Skin epidermis (tissue), 12 donors: ENCODE measurements around the gene CEP112.
"Not testable (repeated sequence)": the region's sequence is repeated elsewhere in the genome, so short reads cannot be mapped to it uniquely, and the experiment has no call there.

Experiments used
- H3K27ac ChIP-seq, 21 experiments: fragments of 200-600 bp; sonication (generic) in 11 of 21; one replicate each; pipeline ENCODE4 v1.5.0; 2020; ENCODE audit warnings: mild to moderate bottlenecking in 3 of 21, inconsistent platforms in 2 of 21, moderate library complexity in 2 of 21
- H3K4me3 ChIP-seq, 7 experiments: fragments of 200-600 bp; sonication (generic) in 2 of 7; one replicate each; pipeline ENCODE4 v1.5.0; 2020; ENCODE audit warnings: inconsistent platforms in 2 of 7, mild to moderate bottlenecking in 2 of 7, moderate library complexity in 1 of 7

Gene CEP112

DNA sequence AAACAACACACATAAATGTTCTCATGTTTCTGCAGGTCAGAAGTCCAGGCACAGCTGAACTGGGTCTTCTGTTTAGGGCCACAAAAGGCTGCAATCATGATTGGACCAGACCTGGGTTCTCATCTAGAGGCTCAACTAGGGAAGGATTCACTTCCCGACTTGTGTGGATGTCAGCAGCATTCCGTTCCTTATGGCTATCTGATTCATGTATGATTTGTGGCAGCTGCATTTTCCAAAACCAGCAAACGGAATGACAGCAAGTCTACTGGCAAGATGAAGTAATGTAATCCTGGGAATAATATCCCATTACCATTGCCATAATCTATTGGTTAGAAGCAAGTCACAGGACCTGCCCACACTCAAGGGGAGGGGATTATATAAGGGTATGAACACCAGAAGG lies 22.1 kb downstream of the CEP112 start:
- no peak overlapping the region for H3K4me3 ChIP-seq
- H3K27ac ChIP-seq = no peak overlapping the region

DNA sequence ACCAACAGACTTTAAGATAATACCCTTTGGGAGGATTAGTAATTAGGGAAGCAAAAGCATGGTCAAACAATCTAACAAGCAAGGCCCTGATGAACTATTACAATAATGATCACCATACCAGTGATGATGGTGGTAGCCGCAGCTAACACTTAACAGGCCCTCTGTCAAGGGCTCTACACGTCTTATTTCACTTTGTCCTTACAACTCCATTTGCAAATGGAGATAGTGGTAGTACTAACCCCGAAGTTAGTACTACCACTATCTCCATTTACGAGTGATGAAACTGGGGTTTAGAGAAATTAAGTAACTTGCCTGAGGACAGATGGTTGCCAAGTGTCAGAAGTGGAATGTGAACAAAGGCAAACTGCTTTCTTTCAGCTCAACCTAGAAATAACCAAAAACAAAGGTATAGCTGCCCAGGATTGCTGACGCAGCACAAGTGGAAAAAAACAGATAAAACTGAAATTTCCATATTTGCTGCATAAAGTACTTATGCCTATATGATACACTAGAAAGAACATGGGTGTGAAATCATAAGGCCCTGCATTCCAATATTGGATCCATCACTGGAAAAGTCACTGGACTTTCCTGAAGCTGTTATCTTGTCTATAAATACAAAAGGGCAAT lies 24.6 kb downstream of the CEP112 start:
- no peak overlapping the region for H3K4me3 ChIP-seq
- no peak overlapping the region for H3K27ac ChIP-seq

DNA sequence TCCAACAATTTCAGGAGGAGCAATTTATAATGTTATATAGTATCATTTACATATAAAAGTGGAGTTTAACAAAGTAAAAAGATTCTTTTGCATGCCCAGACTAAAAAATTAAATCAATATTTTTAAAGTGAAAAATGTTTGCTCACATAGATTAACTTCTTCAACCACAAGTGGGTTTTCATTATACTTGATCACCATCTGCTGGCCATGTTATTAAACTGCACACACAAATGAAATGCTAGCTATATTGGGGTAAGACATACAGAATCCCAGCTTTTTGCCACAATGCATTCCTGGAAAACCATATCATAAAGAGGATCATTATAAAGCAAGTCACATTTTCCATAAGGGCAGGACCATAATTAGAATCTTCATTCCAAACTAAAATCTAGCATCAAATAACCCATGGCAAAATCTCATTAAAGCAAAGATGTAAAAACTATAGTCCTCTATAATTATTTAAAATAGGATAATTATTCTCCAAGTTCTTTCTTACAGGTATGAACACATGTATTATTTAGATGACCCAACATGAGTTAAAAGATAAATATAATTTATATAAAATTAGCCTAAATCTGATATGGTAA lies 26.3 kb downstream of the CEP112 start:
- Histone ChIP-seq H3K4me3 (no peak overlapping the region), H3K27ac (no peak overlapping the region)

DNA sequence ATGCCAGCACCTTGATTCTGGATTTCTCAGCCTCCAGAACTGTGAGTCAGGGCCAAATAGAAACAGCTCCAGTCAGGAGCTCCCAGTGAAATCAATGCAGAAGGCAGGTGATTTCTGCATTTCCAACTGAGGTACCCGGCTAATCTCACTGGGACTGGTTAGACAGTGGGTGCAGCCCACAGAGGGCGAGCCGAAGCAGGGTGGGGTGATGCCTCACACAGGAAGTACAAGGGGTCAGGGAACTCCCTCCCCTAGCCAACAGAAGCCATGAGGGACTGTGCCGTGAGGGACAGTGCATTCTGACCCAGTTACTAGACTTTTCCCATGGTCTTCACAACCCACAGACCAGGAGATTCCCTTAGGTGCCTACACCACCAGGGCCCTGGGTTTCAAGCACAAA lies 36.9 kb downstream of the CEP112 start:
- not testable (repeated sequence) for H3K4me3 ChIP-seq, H3K27ac ChIP-seq

DNA sequence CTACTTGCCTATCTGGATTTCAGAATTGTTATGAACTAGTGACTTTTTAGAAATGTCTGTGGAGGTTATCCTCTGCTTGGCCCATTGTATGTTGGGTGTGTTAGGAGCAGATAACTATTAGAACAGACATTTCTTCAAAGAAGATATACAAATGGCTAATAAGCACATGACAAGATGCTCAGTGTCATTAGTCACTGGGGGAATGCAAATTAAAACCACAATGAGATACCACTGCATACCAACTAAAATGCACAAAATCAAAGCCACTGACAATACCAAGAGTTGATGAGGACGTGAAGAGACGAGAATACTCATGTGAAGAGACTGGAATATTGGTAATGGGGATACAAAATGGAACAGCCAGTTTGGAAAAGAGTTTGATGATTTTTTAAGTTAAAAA lies 39.2 kb downstream of the CEP112 start:
- Histone ChIP-seq H3K27ac (peak overlapping the region in 3 of 21 experiments; percentile 1 to 36 (median 7)), H3K4me3 (no peak overlapping the region)

DNA sequence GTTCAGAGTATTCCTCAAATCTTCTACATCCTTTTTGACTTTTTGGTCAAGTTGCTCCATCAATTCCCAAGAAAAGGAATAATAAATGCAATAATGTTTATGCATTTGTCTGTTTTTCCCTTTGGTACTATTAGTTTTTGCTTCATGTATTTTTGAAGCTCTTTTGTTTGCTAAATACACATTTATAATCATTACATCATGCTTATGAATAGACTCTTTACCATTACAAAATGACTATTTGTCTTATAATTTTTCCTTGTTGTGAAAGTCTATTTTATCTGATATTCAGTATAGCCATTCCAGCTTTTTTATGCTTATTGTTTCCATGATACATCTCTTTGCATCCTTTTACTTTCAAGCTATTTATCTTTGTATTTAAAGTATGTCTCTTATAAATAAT lies 41.2 kb downstream of the CEP112 start:
- Histone ChIP-seq H3K27ac (no peak overlapping the region), H3K4me3 (no peak overlapping the region)

DNA sequence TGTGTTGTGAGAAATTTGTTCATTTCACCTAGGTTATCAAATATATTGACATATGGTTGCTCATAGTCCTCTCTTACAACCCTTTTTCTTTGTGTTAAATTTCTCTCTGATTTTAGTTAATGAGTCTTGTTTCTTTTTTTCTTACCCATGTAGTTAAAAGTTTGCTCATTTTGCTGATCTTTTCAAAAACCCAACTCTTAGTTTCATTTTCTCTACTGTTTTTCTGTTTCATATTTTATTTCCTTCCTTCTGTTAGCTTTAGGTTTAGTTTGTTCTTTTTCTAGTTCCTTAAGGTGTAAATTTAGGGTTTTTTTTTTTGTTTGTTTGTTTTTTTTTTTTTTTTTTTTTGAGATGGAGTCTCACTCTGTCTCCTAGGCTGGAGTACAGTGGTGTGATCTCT lies 42.4 kb downstream of the CEP112 start:
- no peak overlapping the region for H3K4me3 ChIP-seq
- H3K27ac ChIP-seq = no peak overlapping the region

DNA sequence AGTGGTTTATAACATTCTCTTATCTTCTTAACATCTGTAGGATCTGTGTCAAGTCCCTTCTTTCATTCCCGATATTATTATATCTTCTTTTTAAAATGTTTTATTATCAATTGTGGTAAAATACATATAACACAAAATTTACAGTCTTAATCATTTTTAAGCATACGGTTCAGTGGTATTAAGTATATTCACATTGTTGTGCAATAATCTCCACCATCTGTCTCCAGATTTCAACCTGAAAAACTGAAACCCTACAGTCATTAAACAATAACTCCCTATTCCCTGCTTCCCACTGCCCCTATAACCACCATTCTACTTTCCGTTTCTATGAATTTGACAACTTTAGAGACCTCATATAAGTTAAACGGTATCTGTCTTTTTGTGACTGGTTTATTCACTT lies 45.5 kb downstream of the CEP112 start:
- Histone ChIP-seq H3K27ac (no peak overlapping the region), H3K4me3 (no peak overlapping the region)

DNA sequence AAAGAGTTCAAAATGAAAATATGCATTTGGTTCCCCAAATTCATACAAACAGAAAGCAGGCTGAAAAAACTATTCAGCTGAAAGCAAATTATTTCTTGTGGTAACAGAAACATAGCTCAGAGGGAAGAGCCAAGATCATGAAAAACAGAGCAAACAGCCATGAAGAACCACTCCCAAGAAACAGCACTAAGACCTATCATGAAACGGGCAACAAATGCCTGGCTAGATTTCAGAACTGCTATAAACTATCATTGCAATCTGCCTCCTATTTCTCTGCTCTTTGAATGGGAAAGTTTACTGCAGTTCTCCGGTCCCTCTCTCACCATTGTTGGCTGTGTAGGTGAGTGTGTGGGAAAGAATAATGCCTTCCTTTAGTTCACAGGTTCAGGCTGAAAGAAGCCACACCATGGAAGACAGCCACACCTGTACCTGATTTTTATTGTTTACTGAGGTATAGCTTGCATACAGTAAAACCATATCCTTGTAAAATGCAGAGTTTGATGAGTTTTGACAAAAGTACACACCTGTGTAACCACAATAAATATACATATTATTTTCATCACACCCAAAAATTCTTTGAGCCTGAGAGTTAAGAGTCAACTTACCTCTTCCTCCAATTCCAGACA lies 48.2 kb downstream of the CEP112 start:
- no peak overlapping the region for H3K27ac ChIP-seq
- no peak overlapping the region for H3K4me3 ChIP-seq

DNA sequence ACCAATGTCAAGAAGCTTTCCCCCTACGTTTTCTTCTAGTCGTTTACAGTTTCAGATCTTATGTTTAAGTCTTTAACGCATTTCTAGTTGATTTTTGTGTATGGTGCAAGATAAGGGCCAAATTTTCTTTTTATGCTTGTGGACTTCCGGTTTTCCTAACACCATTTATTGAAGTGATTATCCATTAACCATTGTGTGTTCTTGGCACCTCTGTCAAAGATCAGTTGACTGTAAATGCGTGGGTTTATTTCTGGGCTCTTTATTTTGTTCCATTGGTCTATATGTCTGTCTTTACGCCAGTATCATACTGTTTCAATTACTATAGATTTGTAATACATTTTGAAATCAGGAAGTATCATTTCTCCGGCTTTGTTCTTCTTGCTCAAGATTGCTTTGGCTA lies 49.5 kb downstream of the CEP112 start:
- no peak overlapping the region for H3K4me3 ChIP-seq
- no peak overlapping the region for H3K27ac ChIP-seq

DNA sequence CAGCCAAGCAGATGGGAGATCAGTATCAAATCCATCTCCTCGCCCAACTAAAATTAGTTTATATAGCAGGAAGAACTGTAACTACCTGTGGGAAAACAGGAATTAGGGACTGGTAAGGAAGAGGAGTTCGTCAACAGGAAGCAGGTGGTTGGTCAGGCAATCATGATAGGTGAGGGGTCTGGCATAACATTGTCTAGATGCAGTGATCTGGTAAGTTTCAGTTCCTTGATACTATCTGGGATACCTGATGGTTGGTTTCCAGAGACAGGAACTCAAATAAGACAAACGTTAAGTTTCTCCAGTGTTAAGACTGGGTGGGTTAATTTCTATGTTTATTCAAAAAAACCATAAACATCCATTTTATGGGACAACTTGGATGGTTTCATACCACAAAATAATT lies 53.8 kb downstream of the CEP112 start:
- H3K27ac ChIP-seq = no peak overlapping the region
- no peak overlapping the region for H3K4me3 ChIP-seq

DNA sequence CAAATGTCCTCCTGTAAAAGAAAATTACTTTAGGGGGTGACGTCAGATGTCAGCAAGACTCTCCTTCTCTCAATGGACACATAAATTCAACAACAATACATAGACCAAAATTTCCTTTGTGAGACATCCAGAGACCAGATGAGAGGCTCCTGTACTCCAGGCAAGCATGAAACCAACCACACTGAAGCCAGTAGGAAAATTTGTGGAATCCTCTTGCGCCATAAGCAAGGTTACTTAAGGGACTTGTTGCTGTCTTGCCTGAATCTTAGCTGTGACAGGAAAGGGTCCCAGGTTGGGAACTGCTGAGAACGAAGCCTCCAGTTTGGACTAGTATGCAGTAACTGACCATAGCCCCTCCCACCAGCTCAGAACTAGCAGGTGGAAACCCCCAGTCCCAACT lies 56.0 kb downstream of the CEP112 start:
- no peak overlapping the region for H3K27ac ChIP-seq

DNA sequence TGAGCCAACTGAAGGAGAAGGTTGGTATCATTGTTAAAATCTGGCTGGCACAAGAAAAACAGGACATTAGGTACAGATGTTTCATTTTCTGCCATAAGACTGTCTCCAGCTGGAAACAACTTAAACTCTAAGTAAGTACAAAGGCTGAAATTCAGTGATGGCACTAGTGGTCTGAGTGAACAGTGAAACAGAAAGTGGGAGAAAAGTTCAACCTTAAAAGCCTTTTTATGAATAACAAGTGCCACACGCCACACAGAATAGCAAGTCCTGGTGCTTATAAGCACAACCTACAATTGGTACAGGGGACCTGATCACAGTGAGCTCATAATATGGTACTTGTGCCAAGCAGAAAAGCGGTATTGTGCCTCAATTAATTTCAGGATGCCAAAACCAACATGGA lies 56.7 kb downstream of the CEP112 start:
- H3K4me3 ChIP-seq = no peak overlapping the region
- H3K27ac ChIP-seq = no peak overlapping the region

More for the DNA sequence above, 56.0 kb downstream of the CEP112 start:
- no peak overlapping the region for H3K4me3 ChIP-seq

DNA sequence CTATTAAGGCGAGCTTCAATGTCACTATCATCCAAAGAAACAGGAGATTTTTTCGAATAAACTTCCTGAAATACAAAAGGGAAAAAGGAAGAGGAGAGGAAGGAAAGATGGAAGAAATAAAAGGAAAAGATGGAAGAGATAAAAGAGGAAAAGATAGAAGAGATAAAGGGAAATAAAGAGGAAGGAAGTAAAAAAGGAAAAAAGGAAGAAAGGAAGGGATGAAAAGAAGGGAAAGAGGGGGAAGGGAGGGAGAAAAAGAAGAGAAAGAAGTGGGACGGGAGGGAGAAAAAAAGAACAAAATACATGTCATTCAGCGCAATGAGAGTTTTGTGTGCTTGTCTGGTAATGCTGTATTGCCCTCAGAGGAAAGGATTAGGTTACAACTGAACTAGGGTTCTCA lies 62.2 kb downstream of the CEP112 start:
- no peak overlapping the region for H3K4me3 ChIP-seq
- no peak overlapping the region for H3K27ac ChIP-seq

DNA sequence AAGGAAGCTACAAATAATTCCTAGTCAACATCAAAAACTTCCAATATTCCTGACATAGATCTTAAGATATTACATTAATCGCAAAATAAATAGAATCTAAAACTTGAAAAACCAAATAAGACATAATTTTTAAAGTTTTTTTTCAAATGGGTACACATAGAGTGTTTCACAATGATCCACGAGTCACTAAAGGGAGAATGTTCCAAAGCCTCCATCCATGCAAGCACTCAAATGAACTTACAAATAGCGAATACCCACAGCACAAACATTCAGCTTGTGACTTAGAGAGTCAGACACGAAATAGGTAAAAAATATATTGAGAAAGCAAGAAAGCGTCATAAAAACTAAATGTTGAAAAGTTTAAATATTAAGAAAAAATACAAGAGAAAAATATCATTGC lies 65.7 kb downstream of the CEP112 start:
- Histone ChIP-seq H3K4me3 (no peak overlapping the region), H3K27ac (no peak overlapping the region)

DNA sequence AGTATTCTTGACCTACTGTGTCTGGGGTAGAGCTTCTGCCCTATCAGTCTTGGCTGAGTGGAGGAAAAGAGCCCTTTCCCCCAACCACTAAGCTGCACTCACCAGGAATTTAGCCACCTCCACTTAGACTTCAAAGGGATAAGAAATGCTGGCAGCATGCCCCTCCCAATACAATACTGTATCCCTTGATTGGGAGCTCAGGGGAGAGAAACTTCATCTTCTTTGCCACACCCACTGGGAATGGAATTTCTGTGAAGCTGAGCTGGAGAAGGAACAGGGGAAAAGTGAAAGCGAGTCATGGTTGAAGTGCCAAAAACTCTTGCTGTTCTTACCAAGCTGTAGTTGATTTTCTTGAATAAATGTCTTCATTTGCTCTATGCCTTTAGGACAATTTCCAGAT lies 68.8 kb downstream of the CEP112 start:
- H3K27ac ChIP-seq = no peak overlapping the region
- H3K4me3 ChIP-seq = no peak overlapping the region

DNA sequence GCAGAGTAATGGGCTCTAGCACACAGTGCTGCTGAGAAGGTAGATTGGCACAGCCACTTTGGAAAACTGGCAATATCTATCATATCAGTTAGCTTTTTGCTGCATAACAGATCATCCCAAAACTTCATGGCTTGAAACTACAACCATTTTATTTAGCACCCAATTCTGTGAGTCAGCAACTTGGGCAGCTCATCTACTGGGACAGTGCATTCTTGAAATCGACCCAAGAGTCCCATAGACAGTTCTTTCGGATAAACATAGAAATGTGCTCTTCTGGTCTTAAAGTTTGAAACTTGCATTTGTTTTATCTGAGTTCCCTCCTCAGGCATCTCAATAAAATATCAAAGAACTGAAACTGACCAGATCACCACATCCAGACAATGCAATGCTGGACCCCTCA lies 76.7 kb downstream of the CEP112 start:
- H3K4me3 ChIP-seq = no peak overlapping the region
- H3K27ac ChIP-seq = peak overlapping the region in 2 of 21 experiments; percentile 5 to 18

DNA sequence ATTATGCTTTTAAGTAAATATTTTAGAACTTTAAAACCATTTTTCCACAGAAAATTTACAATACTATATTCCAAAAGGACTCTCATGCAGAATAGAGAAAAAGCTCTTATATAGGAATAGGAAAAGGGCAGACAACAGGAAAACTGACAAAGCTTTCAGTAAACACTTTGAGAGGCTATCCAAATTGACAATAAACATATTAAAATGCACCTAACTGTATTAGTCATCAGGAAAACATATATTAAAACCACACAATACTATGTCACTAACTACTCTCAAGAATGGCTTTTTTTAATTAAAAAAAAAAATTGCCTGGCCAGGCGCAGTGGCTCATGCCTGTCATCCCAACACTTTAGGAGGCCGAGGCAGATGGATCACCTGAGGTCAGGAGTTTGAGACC lies 77.3 kb downstream of the CEP112 start:
- H3K4me3 ChIP-seq = no peak overlapping the region
- H3K27ac ChIP-seq = no peak overlapping the region

DNA sequence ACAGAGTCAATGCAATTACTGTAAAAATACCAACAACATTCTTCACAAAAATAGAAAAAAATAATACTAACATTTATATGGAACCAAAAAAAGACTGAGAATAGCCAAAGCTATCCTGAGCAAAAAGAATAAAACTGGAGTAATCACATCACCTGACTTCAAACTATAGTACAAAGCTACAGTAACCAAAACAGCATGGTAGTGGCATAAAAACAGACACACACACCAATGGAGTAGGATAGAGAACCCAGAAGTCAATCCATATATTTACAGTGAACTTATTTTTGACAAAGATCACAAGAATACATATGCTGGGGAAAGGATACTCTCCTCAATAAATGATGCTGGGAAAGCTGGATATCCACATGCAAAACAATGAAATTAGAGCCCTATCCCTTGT lies 84.2 kb downstream of the CEP112 start:
- no peak overlapping the region for H3K27ac ChIP-seq
- H3K4me3 ChIP-seq = no peak overlapping the region

DNA sequence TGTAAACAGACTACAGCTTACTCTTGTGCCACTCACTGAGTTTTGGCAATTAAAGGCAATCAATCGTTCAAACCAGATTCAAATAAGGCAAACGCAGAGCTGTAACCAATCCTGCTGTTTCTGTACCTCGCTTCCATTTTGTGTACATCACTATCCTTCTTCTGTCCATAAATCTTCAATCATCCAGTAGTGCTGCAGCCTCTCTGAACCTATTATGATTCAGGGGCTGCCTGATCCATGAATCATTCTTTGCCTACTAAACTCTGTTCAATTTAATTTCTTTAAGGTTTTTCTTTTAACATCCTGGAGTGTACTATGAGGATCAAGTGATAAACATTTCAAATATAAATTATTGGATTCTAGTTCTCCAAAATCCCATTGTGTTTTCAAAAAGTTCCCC lies 93.9 kb downstream of the CEP112 start:
- Histone ChIP-seq H3K4me3 (no peak overlapping the region), H3K27ac (no peak overlapping the region)

DNA sequence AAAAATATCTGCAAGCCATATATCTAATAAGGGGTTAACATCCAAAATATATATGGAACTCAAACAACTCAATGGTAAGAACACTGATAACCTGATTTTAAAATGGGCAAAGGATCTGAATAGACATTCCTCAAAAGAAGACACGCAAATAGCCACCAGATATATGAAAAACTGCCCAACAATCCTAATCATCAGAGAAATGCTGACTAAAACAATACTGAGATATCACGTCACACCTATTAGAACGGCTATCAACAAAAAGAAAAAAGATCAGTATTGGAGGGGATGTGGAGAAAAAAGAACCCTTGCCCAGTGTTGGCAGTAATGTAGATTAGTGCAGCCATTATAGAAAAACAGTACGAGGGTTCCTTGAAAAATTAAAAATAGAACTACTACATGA lies 97.2 kb downstream of the CEP112 start:
- Histone ChIP-seq H3K4me3 (no peak overlapping the region), H3K27ac (no peak overlapping the region)
